ENCODE measurements around the gene TOB1. TPM values are rescaled to one million over a fixed set of nuclear protein-coding genes. Genes with fewer than 3 reads are reported as not detected.
"Not testable (repeated sequence)": the region's sequence is repeated elsewhere in the genome, so short reads cannot be mapped to it uniquely, and the experiment has no call there.

Gene TOB1
- total and polyA plus RNA-seq, 2 of the 4 experiments (the other 2 are of a cell fraction): 4.3 to 9.0 TPM

GRCh38 chr17:50894513-50894912 lies 28.4 kb upstream of the TOB1 start:
- H4K91ac ChIP-seq (ENCODE audit: insufficient read depth, low read depth, low read length); H3K56ac ChIP-seq (ENCODE audit: extremely low read depth, insufficient read depth, low read length); H2AK5ac ChIP-seq (ENCODE audit: low read depth, low read length); intact Hi-C loops (cut with micrococcal nuclease); H3K9me1 ChIP-seq (ENCODE audit: insufficient read depth, low read length); H3K4ac ChIP-seq (ENCODE audit: low read depth, low read length); H4K20me1 ChIP-seq (ENCODE audit: insufficient read depth, low read length); H3K23ac ChIP-seq (ENCODE audit: low read depth, low read length); ATAC-seq (ENCODE audit: low read depth); H4K8ac ChIP-seq (ENCODE audit: low read depth in 2 of 2, low read length in 2 of 2); DNase-seq; POLR2A ChIA-PET (ENCODE audit: unreplicated experiment); H3K18ac ChIP-seq (ENCODE audit: low read depth, low read length); H3K36me3 ChIP-seq (ENCODE audit: control insufficient read depth, insufficient read depth, low read length); H2BK5ac ChIP-seq (ENCODE audit: low read depth, low read length, poor library complexity, severe bottlenecking); H3K79me1 ChIP-seq (ENCODE audit: low read depth in 1 of 2, low read length in 2 of 2); H3K9ac ChIP-seq (ENCODE audit: low read depth, low read length); H3K27me3 ChIP-seq (ENCODE audit: control insufficient read depth, insufficient read depth, low read length); H3K4me2 ChIP-seq (ENCODE audit: low read depth, low read length); H2BK20ac ChIP-seq (ENCODE audit: low read depth, low read length); H2AK9ac ChIP-seq (replicated peaks; ENCODE audit: low read depth, low read length, poor library complexity); H2BK15ac ChIP-seq (ENCODE audit: low read depth, low read length); H3K9me3 ChIP-seq (ENCODE audit: control insufficient read depth, insufficient read depth, low read length); H3K27ac ChIP-seq (ENCODE audit: insufficient read depth, low read length); H2BK120ac ChIP-seq (ENCODE audit: low read depth, low read length); in situ Hi-C loops (cut with MboI; ENCODE audit: low sequenced_read_pairs); BruUV-seq (replicated peaks); dilution Hi-C loops (cut with HindIII; ENCODE audit: low sequenced_read_pairs, unreplicated experiment); H3K14ac ChIP-seq (replicated peaks; ENCODE audit: low read depth, low read length); H4K5ac ChIP-seq (ENCODE audit: low read depth, low read length); H3K4me3 ChIP-seq (ENCODE audit: insufficient read depth, low read depth, low read length); H3K4me1 ChIP-seq (ENCODE audit: control insufficient read depth, insufficient read depth, low read length); H2AFZ ChIP-seq (replicated peaks; ENCODE audit: low read length, poor library complexity): not testable (repeated sequence)
- CTCF ChIA-PET: interaction anchor here (0.6 kb wide), 1 partner anchor 92 kb away, joined by 4 read pairs; no protein-coding TSS in a partner anchor
- no CpG with 5 or more reads among the region's 4 CpGs for WGBS, 2 experiments (ENCODE audit: extremely low coverage in 2 of 2, insufficient read length in 1 of 2)
